Small intestine (tissue), 7 donors: ENCODE measurements around the gene COBL. TPM values are rescaled to one million over a fixed set of nuclear protein-coding genes. Genes with fewer than 3 reads are reported as not detected.

Source experiments
- DNase-seq, 2 donors: peaks; one replicate each; pipeline versions ENCODE4 v3.0.0 to v3.0.0-alpha.2; 2013
- FAIRE-seq: peaks from 2 replicates; lab custom pipeline; 2012; peaks lifted over from hg19 to GRCh38; lab: Jason Lieb, UNC
- H3K27ac ChIP-seq, 3 donors: one replicate each; pipeline ENCODE4 v1.5.1; 2013; ENCODE audit warnings: low read length in 2 of 3, mild to moderate bottlenecking in 2 of 3, control low read depth in 1 of 3, inconsistent platforms in 1 of 3, low read depth in 1 of 3, moderate library complexity in 1 of 3
- H3K27me3 ChIP-seq, 3 donors: one replicate each; pipeline ENCODE4 v1.6.1; 2013; ENCODE audit warnings: low read length in 3 of 3, inconsistent platforms in 1 of 3; ENCODE audit not compliant: control insufficient read depth in 3 of 3, insufficient read depth in 3 of 3
- H3K36me3 ChIP-seq, 3 donors: one replicate each; pipeline ENCODE4 v1.6.1; 2013; ENCODE audit warnings: low read length in 3 of 3, inconsistent platforms in 1 of 3, low read depth in 1 of 3, mild to moderate bottlenecking in 1 of 3, moderate library complexity in 1 of 3; ENCODE audit not compliant: control insufficient read depth in 3 of 3, insufficient read depth in 2 of 3
- H3K4me1 ChIP-seq, 3 donors: one replicate each; pipeline ENCODE4 v1.6.1; 2013; ENCODE audit warnings: low read length in 2 of 3, inconsistent platforms in 1 of 3, low read depth in 1 of 3, mild to moderate bottlenecking in 1 of 3, moderate library complexity in 1 of 3; ENCODE audit not compliant: control insufficient read depth in 3 of 3, insufficient read depth in 2 of 3
- H3K4me3 ChIP-seq, 3 donors: one replicate each; pipeline ENCODE4 v1.5.1; 2013; ENCODE audit warnings: low read length in 3 of 3, control low read depth in 1 of 3, inconsistent platforms in 1 of 3, low read depth in 1 of 3, mild to moderate bottlenecking in 1 of 3, moderate library complexity in 1 of 3
- H3K9me3 ChIP-seq, 2 donors: one replicate each; pipeline ENCODE4 v1.6.1; 2013; ENCODE audit warnings: low read depth in 1 of 2, low read length in 1 of 2; ENCODE audit not compliant: control insufficient read depth in 2 of 2, insufficient read depth in 1 of 2
- WGBS, 3 donors: extraction: QIAGEN DNeasy Blood & Tissue Kit; methylation state at CpG; one replicate each; pipeline ENCODE4 v1.1.7; 2013; 5-methylcytosine and 5-hydroxymethylcytosine counted together
- polyA plus RNA-seq, 4 donors: library from polyadenylated mRNA; stranded (reverse) in 3 of 4; unstranded in 1 of 4; fragments of 200-250 nt in 3 of 4; fragments of 120-200 nt in 1 of 4; gene quantifications; one replicate each; pipeline versions ENCODE4 v1.2.1 to v1.2.3, GENCODE V29; 2013
- donor health status: healthy with polysubstance abuse.
- donor health status: control.
- donor health status: control.
- donor health status: Bipolar disorder and iron deficiency.
- donor health status: healthy.

Gene COBL
- polyA plus RNA-seq, 4 donors, result 8.4 to 40.3 (median 32.5) TPM

GRCh38 chr7:51160411-51160810 lies 156.2 kb downstream of the COBL start:
- Histone ChIP-seq H3K9me3 (no peaks in the 10 kb centered on the region), H3K36me3 (peaks cover 0 to 14% (median 3%) of the 10 kb centered on the region in 3 donors), H3K4me3 (no peak overlapping the region), H3K4me1 (no peaks in the 10 kb centered on the region), H3K27ac (no peak overlapping the region), H3K27me3 (no peaks in the 10 kb centered on the region)
- FAIRE-seq (no peak), DNase-seq (no peak)
- WGBS, 3 donors, result 71 to 78% (median 75%) methylated on average over 6 of the region's 6 CpGs

GRCh38 chr7:51158742-51159445 lies 157.7 kb downstream of the COBL start:
- DNase-seq, result no peak

GRCh38 chr7:51158211-51158610 lies 158.4 kb downstream of the COBL start:
- FAIRE-seq, result no peak
- WGBS, 3 donors, result 71 to 88% (median 72%) methylated on average over 8 of the region's 8 CpGs

More at GRCh38 chr7:51158742-51159445, 157.7 kb downstream of the COBL start:
- no peak overlapping the region for H3K27ac ChIP-seq
- no peaks in the 10 kb centered on the region for H3K27me3 ChIP-seq
- no peaks in the 10 kb centered on the region for H3K9me3 ChIP-seq
- H3K4me3 ChIP-seq, result no peak overlapping the region
- 86 to 94% (median 89%) methylated on average over 36 of the region's 36 CpGs for WGBS, 3 donors
- no peaks in the 10 kb centered on the region for H3K4me1 ChIP-seq
- no peak for FAIRE-seq
- H3K36me3 ChIP-seq, result peaks cover 0 to 17% (median 3%) of the 10 kb centered on the region in 3 donors

DNA sequence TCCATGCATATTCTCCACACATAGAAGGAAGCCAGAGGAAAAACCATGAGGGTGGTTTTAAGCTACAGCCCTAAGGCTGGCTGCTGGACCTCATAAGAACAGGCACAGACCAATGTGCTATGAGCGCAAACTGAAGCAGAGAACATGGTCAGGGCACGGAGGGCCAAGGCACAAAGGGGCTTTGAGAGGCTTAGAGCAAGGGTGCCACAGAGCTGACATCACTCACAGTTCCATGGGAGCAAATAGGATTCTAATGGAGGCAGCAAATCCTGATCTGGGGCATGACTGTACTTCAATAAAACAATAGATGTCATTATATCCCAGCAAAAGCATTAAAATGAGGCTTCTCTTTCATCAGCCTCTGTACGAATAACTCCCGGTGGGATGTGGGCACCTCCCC lies 162.4 kb downstream of the COBL start:
- DNase-seq (no peak), FAIRE-seq (no peak)
- no peaks in the 10 kb centered on the region for H3K27me3 ChIP-seq
- peaks cover 0 to 2% (median 0%) of the 10 kb centered on the region in 3 donors for H3K4me1 ChIP-seq
- peaks cover 0 to 15% of the 10 kb centered on the region in 2 donors for H3K9me3 ChIP-seq
- no peak overlapping the region for H3K27ac ChIP-seq
- H3K4me3 ChIP-seq, result no peak overlapping the region
- H3K36me3 ChIP-seq, result peaks cover 0 to 27% (median 5%) of the 10 kb centered on the region in 3 donors
- 94 to 97% (median 94%) methylated on average over 4 of the region's 4 CpGs for WGBS, 3 donors

More at GRCh38 chr7:51158211-51158610, 158.4 kb downstream of the COBL start:
- no peak overlapping the region for H3K27ac ChIP-seq
- H3K4me1 ChIP-seq, result no peaks in the 10 kb centered on the region
- DNase-seq, result no peak
- H3K36me3 ChIP-seq, result peaks cover 0 to 22% (median 5%) of the 10 kb centered on the region in 3 donors
- H3K4me3 ChIP-seq, result no peak overlapping the region
- H3K27me3 ChIP-seq, result no peaks in the 10 kb centered on the region
- H3K9me3 ChIP-seq, result no peaks in the 10 kb centered on the region

DNA sequence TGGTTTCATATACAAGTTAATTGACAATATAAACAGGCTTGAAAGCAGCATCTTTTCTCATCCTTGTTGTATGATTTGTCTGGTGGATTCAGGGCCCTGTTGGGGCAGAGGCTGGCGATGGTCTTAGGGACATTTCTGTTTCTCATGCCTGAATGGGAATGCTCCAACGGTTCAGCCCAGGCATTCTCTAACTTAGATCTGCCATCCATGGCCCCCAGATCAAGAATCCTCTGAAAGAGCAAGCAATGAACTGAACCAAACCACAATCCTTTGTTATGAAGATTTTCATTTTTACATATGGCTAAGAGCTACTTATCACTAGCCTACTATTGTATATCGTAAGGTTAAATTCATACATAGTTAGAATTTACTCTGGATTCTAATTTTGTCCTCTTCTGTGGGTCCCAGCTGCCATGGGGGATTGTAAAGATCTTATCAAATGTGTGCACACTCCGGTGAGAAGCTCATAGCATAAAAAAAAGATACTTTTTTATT lies 163.9 kb downstream of the COBL start:
- Histone ChIP-seq H3K9me3 (peaks cover 0 to 29% of the 10 kb centered on the region in 2 donors), H3K27me3 (no peaks in the 10 kb centered on the region), H3K36me3 (peaks cover 0 to 31% (median 2%) of the 10 kb centered on the region in 3 donors), H3K4me1 (peaks cover 0 to 2% (median 0%) of the 10 kb centered on the region in 3 donors), H3K4me3 (no peak overlapping the region), H3K27ac (no peak overlapping the region)
- 73 to 87% (median 76%) methylated on average over 4 of the region's 4 CpGs for WGBS, 3 donors
- FAIRE-seq, result no peak
- no peak for DNase-seq

DNA sequence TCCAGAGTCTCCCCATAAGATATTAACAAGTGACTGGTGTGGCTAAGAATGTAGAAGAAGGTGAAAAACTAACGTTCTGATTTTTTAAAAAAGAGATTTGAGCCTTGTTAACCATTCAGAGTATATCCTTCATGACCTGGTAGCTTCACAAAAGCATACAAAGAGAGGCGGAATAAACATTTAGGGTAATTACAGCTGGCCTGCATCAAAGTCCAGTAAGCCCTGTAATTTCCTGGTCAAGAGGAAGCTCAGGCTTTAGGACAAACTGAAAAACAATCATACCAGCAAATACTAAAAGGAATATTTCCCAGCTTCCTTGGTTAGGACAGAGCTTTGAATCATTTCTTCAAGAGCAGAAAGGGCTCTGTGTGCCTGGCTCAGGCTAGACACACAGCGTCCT lies 165.2 kb downstream of the COBL start:
- DNase-seq, result peak in 1 of 2 donors; percentile 13
- H3K36me3 ChIP-seq, result peaks cover 0 to 34% (median 2%) of the 10 kb centered on the region in 3 donors
- H3K4me1 ChIP-seq, result peaks cover 0 to 2% (median 0%) of the 10 kb centered on the region in 3 donors
- no peak overlapping the region for H3K4me3 ChIP-seq
- peak overlapping the region in 1 of 3 donors; percentile 11 for H3K27ac ChIP-seq
- no peak for FAIRE-seq
- H3K9me3 ChIP-seq, result peaks cover 0 to 42% of the 10 kb centered on the region in 2 donors
- WGBS, 3 donors, result 53 to 59% (median 53%) methylated on average over 3 of the region's 3 CpGs
- H3K27me3 ChIP-seq, result no peaks in the 10 kb centered on the region

DNA sequence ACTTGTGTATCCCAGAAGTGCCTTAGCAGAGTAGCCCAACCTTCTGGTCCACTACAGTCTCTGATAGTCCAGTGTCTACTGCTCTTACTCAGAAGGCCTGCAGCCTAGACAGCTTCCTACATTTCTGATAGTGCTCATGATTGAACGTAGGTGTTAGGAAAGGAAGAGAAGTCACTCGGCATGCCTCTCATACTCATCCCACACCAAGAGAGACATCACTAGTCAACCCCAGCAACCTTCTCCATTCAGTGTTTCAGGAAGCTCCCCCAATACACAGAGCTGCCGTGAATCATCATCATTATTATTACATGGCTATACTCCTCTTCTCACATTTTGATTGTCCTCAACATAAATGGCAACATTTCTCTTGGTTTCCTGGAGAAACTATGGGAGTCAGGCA lies 166.4 kb downstream of the COBL start:
- H3K27me3 ChIP-seq, result no peaks in the 10 kb centered on the region
- H3K36me3 ChIP-seq, result peaks cover 0 to 46% (median 2%) of the 10 kb centered on the region in 3 donors
- no peak overlapping the region for H3K4me3 ChIP-seq
- DNase-seq (no peak), FAIRE-seq (no peak)
- no peak overlapping the region for H3K27ac ChIP-seq
- peaks cover 0 to 2% (median 0%) of the 10 kb centered on the region in 3 donors for H3K4me1 ChIP-seq
- 90 to 95% (median 94%) methylated on average over 3 of the region's 3 CpGs for WGBS, 3 donors
- peaks cover 0 to 47% of the 10 kb centered on the region in 2 donors for H3K9me3 ChIP-seq

DNA sequence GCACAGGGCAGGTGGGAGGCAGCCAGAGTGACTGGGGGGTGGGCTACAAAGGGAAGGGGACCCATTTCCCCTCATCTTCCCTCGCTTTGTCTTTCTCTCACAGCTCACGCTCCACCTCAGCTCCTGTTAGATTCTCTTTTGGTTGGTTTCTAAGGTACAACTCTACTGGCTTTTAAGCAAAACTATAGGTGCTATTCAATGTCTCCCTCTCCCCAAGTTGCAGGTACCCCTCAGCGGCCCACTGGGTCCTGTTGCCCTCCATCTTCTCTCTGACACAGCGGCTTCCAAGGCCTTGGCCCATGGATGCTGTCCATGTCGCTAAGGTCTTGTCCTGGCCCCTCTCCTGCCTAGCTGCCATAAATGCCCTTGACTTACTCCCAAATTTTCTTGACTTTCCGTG lies 168.4 kb downstream of the COBL start:
- H3K4me3 ChIP-seq, result no peak overlapping the region
- H3K27ac ChIP-seq, result no peak overlapping the region
- peaks cover 0 to 47% of the 10 kb centered on the region in 2 donors for H3K9me3 ChIP-seq
- H3K36me3 ChIP-seq, result peaks cover 0 to 37% (median 0%) of the 10 kb centered on the region in 3 donors
- WGBS, 3 donors, result 93 to 96% (median 96%) methylated on average over 6 of the region's 6 CpGs
- FAIRE-seq (no peak), DNase-seq (no peak)
- H3K27me3 ChIP-seq, result no peaks in the 10 kb centered on the region
- H3K4me1 ChIP-seq, result peaks cover 0 to 2% (median 0%) of the 10 kb centered on the region in 3 donors
